H9 (cell line): ENCODE results near the gene AKT1. TPM values are rescaled to one million over a fixed set of nuclear protein-coding genes. Genes with fewer than 3 reads are reported as not detected.

Experiments
- DNase-seq: peaks from one replicate; pipeline ENCODE4 v3.0.0-alpha.2; 2017
- H2AFZ ChIP-seq: one replicate; pipeline ENCODE4 v1.6.1; 2013; ENCODE audit warnings: mild to moderate bottlenecking, low read length, control low read depth, moderate library complexity
- H2AK5ac ChIP-seq: 2 replicates; pipeline ENCODE4 v1.6.1; 2013; ENCODE audit warnings: low read length, control low read depth, mixed read lengths; ENCODE audit not compliant: insufficient read length
- H2BK120ac ChIP-seq: one replicate; pipeline ENCODE4 v1.6.1; 2013; ENCODE audit warnings: low read depth, mild to moderate bottlenecking, low read length, control low read depth, inconsistent platforms; ENCODE audit not compliant: poor library complexity, severe bottlenecking
- H2BK12ac ChIP-seq: 2 replicates; pipeline ENCODE4 v1.6.1; 2013; ENCODE audit warnings: low read length, control low read depth, mixed read lengths, low read depth; ENCODE audit not compliant: insufficient read length
- H2BK15ac ChIP-seq: 2 replicates; pipeline ENCODE4 v1.6.1; 2013; ENCODE audit warnings: low read depth, low read length, control low read depth
- H2BK20ac ChIP-seq: one replicate; pipeline ENCODE4 v1.6.1; 2013; ENCODE audit warnings: low read depth, mild to moderate bottlenecking, low read length, control low read depth, inconsistent platforms; ENCODE audit not compliant: poor library complexity, severe bottlenecking
- H2BK5ac ChIP-seq: 2 replicates; pipeline ENCODE4 v1.6.1; 2013; ENCODE audit warnings: low read length, control low read depth, mixed read lengths; ENCODE audit not compliant: insufficient read length
- H3K14ac ChIP-seq: 2 replicates; pipeline ENCODE4 v1.6.1; 2013; ENCODE audit warnings: low read length, control low read depth; ENCODE audit not compliant: insufficient read depth
- H3K18ac ChIP-seq: 2 replicates; pipeline ENCODE4 v1.6.1; 2013; ENCODE audit warnings: low read depth, mild to moderate bottlenecking, mixed read lengths, low read length, control low read depth; ENCODE audit not compliant: insufficient read length
- H3K23ac ChIP-seq: 2 replicates; pipeline ENCODE4 v1.6.1; 2013; ENCODE audit warnings: low read length, control low read depth, mixed read lengths, low read depth; ENCODE audit not compliant: insufficient read length
- H3K23me2 ChIP-seq: 2 replicates; pipeline ENCODE4 v1.6.1; 2013; ENCODE audit warnings: low read depth, mild to moderate bottlenecking, mixed read lengths, low read length, control low read depth; ENCODE audit not compliant: insufficient read length, poor library complexity, severe bottlenecking
- H3K27ac ChIP-seq: 2 replicates; pipeline ENCODE4 v1.5.1; 2013; ENCODE audit warnings: low read length, control low read depth, mixed read lengths, low read depth; ENCODE audit not compliant: insufficient read length
- H3K27me3 ChIP-seq: 2 replicates; pipeline ENCODE4 v1.6.1; 2013; ENCODE audit warnings: low read length, control low read depth, inconsistent platforms; ENCODE audit not compliant: insufficient read depth
- H3K4ac ChIP-seq: 2 replicates; pipeline ENCODE4 v1.6.1; 2013; ENCODE audit warnings: low read depth, mild to moderate bottlenecking, control low read depth, inconsistent platforms, low read length, moderate library complexity
- H3K4me1 ChIP-seq: 2 replicates; pipeline ENCODE4 v1.6.1; 2013; ENCODE audit warnings: low read length, control low read depth, inconsistent platforms; ENCODE audit not compliant: insufficient read depth
- H3K4me2 ChIP-seq: 2 replicates; pipeline ENCODE4 v1.6.1; 2013; ENCODE audit warnings: low read length, control low read depth, mixed read lengths; ENCODE audit not compliant: insufficient read length, insufficient read depth
- H3K56ac ChIP-seq: 2 replicates; pipeline ENCODE4 v1.6.1; 2013; ENCODE audit warnings: low read depth, mild to moderate bottlenecking, mixed read lengths, low read length, control low read depth; ENCODE audit not compliant: insufficient read length
- H3K79me1 ChIP-seq: 2 replicates; pipeline ENCODE4 v1.6.1; 2013; ENCODE audit warnings: low read depth, mild to moderate bottlenecking, moderate library complexity, low read length, control low read depth, inconsistent platforms; ENCODE audit not compliant: insufficient read depth, poor library complexity, severe bottlenecking
- H3K79me2 ChIP-seq: 2 replicates; pipeline ENCODE4 v1.6.1; 2013; ENCODE audit warnings: low read length, control low read depth, inconsistent platforms; ENCODE audit not compliant: insufficient read depth
- H3K9ac ChIP-seq: 2 replicates; pipeline ENCODE4 v1.6.1; 2013; ENCODE audit warnings: low read length, control low read depth, mixed read lengths; ENCODE audit not compliant: insufficient read length; ENCODE audit errors: extremely low read depth
- H3K9me3 ChIP-seq: one replicate; pipeline ENCODE4 v1.6.1; 2013; ENCODE audit warnings: low read depth, low read length, inconsistent platforms; ENCODE audit not compliant: control insufficient read depth
- H3T11ph ChIP-seq: one replicate; pipeline ENCODE4 v1.6.1; 2013; ENCODE audit warnings: mild to moderate bottlenecking, low read length, control low read depth, inconsistent platforms
- H4K20me1 ChIP-seq: one replicate; pipeline ENCODE4 v1.6.1; 2013; ENCODE audit not compliant: control insufficient read depth, insufficient read length, insufficient read depth
- H4K5ac ChIP-seq: 2 replicates; pipeline ENCODE4 v1.6.1; 2013; ENCODE audit warnings: low read depth, mild to moderate bottlenecking, mixed read lengths, low read length, control low read depth; ENCODE audit not compliant: insufficient read length
- H4K8ac ChIP-seq: replicated peaks from 2 replicates; pipeline ENCODE4 v1.6.1; 2013; ENCODE audit warnings: low read length, control low read depth, mixed read lengths, low read depth; ENCODE audit not compliant: insufficient read length
- H4K91ac ChIP-seq: 2 replicates; pipeline ENCODE4 v1.6.1; 2013; ENCODE audit warnings: low read depth, mild to moderate bottlenecking, moderate library complexity, mixed read lengths, low read length, control low read depth; ENCODE audit not compliant: insufficient read length
- H3K27ac Mint-ChIP-seq, 3 experiments: 2 replicates in 2 of 3; 3 replicates in 1 of 3; pipeline ENCODE4 v1.8.0; 2020 to 2021; ENCODE audit warnings: mixed read lengths in 3 of 3, mild to moderate bottlenecking in 1 of 3, moderate library complexity in 1 of 3
- H3K27me3 Mint-ChIP-seq: 2 replicates; pipeline ENCODE4 v1.8.0; 2021; ENCODE audit warnings: low read depth, mild to moderate bottlenecking, moderate library complexity, mixed read lengths
- H3K36me3 Mint-ChIP-seq, 3 experiments: 2 replicates in 2 of 3; 3 replicates in 1 of 3; pipeline ENCODE4 v1.8.0; 2020 to 2021; ENCODE audit warnings: low read depth in 3 of 3, mixed read lengths in 3 of 3; ENCODE audit not compliant: insufficient read depth in 1 of 3
- H3K4me1 Mint-ChIP-seq, 2 experiments: 2 replicates each; pipeline ENCODE4 v1.8.0; 2020; ENCODE audit warnings: mixed read lengths in 2 of 2
- H3K4me3 Mint-ChIP-seq, 2 experiments: 2 replicates in 1 of 2; 3 replicates in 1 of 2; pipeline ENCODE4 v1.8.0; 2020 to 2021; ENCODE audit warnings: mild to moderate bottlenecking in 2 of 2, mixed read lengths in 2 of 2, moderate library complexity in 1 of 2
- H3K9me3 Mint-ChIP-seq, 2 experiments: 2 replicates in 1 of 2; 3 replicates in 1 of 2; pipeline ENCODE4 v1.8.0; 2020; ENCODE audit warnings: mild to moderate bottlenecking in 2 of 2, mixed read lengths in 2 of 2, moderate library complexity in 1 of 2
- WGBS: extraction: QIAGEN DNeasy Blood & Tissue Kit; methylation state at CpG from one replicate; pipeline ENCODE4 v1.1.7; 2013; ENCODE audit warnings: missing lambda C conversion rate, low lambda C conversion rate, mixed read lengths; ENCODE audit not compliant: insufficient read length; ENCODE audit errors: extremely low coverage; 5-methylcytosine and 5-hydroxymethylcytosine counted together
- total RNA-seq: library from RNA; stranded (reverse); gene quantifications from 2 replicates; pipeline ENCODE4 v1.2.1, GENCODE V29; 2021
- TF ChIP-seq, protein P1 (sequence below): fragments of 200-600 bp; sonication (generic); conservative IDR thresholded peaks from 3 replicates; pipeline ENCODE4 v1.8.0; 2021; ENCODE audit warnings: antibody characterized with exemption, mild to moderate bottlenecking

AKT1 gene
- total RNA-seq, 1 experiment from 2014 or later: 101 TPM

DNA sequence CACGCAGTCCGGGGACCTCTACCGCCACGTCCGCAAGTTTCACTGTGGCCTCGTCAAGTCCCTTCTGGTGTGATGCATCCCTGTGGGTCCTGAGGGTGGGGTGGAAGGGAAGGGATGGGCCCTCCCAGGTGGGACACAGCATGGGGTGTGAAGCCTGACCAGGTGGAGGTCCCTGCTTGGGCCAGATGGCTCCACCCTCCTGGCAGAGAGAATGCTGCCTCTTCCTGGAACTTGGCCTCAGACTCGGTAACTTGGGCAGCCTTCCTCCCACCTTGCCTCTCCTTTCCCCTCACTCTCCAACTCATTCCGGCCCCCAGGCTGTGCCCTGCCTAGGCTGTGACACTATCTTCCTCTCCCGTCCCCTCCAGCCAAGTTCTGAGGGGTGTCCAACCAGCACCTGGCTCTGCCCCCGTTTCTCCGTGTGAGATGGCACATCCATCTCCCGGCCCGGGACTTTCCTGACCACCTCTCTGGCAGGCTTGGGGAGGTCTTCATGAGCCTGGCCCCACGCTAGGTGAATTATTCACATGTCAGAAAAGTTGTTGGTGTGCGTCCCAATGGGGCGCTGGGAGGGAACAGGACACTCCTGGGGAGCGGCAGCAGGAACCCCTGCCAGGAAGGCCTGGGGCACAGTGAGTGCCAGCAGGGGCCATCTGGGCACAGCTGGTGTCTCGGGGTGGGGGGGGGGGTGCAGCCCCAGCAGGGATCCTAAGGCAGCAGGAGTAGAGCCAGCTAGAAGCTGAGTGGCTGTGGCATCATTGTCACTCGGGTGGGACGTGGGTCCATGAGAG is 7.0 kb upstream of the AKT1 start:
- Histone ChIP-seq H2BK20ac (no peak overlapping the region), H3K4ac (no peak overlapping the region), H4K5ac (no peak overlapping the region), H2AFZ (no peak overlapping the region), H3K79me2 (no peaks in the 10 kb centered on the region), H3K23ac (no peak overlapping the region), H4K91ac (no peak overlapping the region), H2BK120ac (no peak overlapping the region), H2AK5ac (no peak overlapping the region), H4K8ac (no peak overlapping the region), H3K9ac (no peak overlapping the region), H2BK12ac (no peak overlapping the region), H3K27me3 (peaks cover 20% of the 10 kb centered on the region; the same call in 1 of the 2 replicates), H3K18ac (no peak overlapping the region), H3K9me3 (no peaks in the 10 kb centered on the region), H3K56ac (no peak overlapping the region), H3K4me2 (no peak overlapping the region), H3K14ac (no peak overlapping the region), H3K4me1 (no peaks in the 10 kb centered on the region; the same call in 1 of the 2 replicates), H3K23me2 (peaks cover 13% of the 10 kb centered on the region), H3K27ac (no peak overlapping the region), H4K20me1 (no peaks in the 10 kb centered on the region), H3T11ph (no peak overlapping the region), H2BK15ac (no peak overlapping the region), H2BK5ac (no peak overlapping the region), H3K79me1 (no peaks in the 10 kb centered on the region)
- Mint-ChIP-seq H3K27ac (peak overlapping the region in 1 of 3 experiments; percentile 67; a peak in 1 of 7 replicates), H3K36me3 (peaks cover 0 to 4% (median 0%) of the 10 kb centered on the region in 3 experiments; a peak in 3 of 7 replicates), H3K27me3 (peaks cover 65% of the 10 kb centered on the region), H3K9me3 (peaks cover 4 to 5% of the 10 kb centered on the region in 2 experiments), H3K4me3 (peak overlapping the region; percentile 25 to 60; a peak in 3 of 5 replicates), H3K4me1 (peaks cover 13 to 24% of the 10 kb centered on the region in 2 experiments)
- no peak for DNase-seq
- WGBS: no CpG with 5 or more reads among the region's 20 CpGs
- TF ChIP-seq, protein P1, sequence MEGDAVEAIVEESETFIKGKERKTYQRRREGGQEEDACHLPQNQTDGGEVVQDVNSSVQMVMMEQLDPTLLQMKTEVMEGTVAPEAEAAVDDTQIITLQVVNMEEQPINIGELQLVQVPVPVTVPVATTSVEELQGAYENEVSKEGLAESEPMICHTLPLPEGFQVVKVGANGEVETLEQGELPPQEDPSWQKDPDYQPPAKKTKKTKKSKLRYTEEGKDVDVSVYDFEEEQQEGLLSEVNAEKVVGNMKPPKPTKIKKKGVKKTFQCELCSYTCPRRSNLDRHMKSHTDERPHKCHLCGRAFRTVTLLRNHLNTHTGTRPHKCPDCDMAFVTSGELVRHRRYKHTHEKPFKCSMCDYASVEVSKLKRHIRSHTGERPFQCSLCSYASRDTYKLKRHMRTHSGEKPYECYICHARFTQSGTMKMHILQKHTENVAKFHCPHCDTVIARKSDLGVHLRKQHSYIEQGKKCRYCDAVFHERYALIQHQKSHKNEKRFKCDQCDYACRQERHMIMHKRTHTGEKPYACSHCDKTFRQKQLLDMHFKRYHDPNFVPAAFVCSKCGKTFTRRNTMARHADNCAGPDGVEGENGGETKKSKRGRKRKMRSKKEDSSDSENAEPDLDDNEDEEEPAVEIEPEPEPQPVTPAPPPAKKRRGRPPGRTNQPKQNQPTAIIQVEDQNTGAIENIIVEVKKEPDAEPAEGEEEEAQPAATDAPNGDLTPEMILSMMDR: no peak
